HG03520 (cell line): ENCODE measurements around the gene FBXL5.

Experiments used
- ATAC-seq: cut with Tn5 transposase; IDR thresholded peaks from one replicate; pipeline ENCODE4 v1.9.1; 2021; ENCODE audit warnings: mild to moderate bottlenecking, moderate library complexity; ENCODE audit not compliant: unreplicated experiment

Gene FBXL5

GRCh38 chr4:15563871-15564270 is 91.3 kb downstream of the FBXL5 start:
- no peak for ATAC-seq

GRCh38 chr4:15562623-15563022 is 92.5 kb downstream of the FBXL5 start:
- no peak for ATAC-seq

GRCh38 chr4:15562114-15562513 is 93.0 kb downstream of the FBXL5 start:
- ATAC-seq = no peak

- no peak for ATAC-seq
These were observed 96.6 kb downstream of the FBXL5 start for GRCh38 chr4:15558561-15558960.

- no peak for ATAC-seq
These were observed 97.2 kb downstream of the FBXL5 start for GRCh38 chr4:15557786-15558550.

GRCh38 chr4:15556511-15557092 is 98.6 kb downstream of the FBXL5 start:
- ATAC-seq = no peak
